HPDE6-E6E7 (cell line): ENCODE results near the gene SLC18A2.

ENCODE experiments used
- DNase-seq: peaks from one replicate; pipeline ENCODE4 v3.0.0; 2011; ENCODE audit warnings: missing footprints; ENCODE audit errors: extremely low spot score

The SLC18A2 gene

DNA sequence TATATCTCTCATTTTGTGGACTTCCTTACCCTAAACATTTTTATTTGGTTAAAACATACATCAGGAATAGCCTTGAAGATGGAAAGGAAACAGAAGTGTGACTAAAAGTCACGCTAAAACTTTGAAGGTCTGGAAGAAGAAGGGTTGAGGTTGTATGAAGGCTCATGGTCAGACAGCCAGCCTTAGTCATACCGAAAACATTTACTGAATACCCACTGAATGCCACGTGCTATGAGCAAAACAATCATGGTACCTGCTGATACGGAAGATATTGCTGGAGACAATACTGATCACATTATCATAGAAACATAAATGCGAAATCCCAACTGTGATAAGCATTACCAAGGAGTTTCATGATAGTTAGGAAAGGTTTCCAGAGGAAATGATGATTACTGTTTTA lies 70.3 kb downstream of the SLC18A2 start:
- DNase-seq = no peak

GRCh38 chr10:117312430-117312829 lies 71.5 kb downstream of the SLC18A2 start:
- DNase-seq = no peak

GRCh38 chr10:117313641-117314040 lies 72.7 kb downstream of the SLC18A2 start:
- no peak for DNase-seq

GRCh38 chr10:117316701-117317100 lies 75.8 kb downstream of the SLC18A2 start:
- DNase-seq = no peak

- DNase-seq = no peak
These were observed 78.0 kb downstream of the SLC18A2 start for GRCh38 chr10:117318909-117319308.

DNA sequence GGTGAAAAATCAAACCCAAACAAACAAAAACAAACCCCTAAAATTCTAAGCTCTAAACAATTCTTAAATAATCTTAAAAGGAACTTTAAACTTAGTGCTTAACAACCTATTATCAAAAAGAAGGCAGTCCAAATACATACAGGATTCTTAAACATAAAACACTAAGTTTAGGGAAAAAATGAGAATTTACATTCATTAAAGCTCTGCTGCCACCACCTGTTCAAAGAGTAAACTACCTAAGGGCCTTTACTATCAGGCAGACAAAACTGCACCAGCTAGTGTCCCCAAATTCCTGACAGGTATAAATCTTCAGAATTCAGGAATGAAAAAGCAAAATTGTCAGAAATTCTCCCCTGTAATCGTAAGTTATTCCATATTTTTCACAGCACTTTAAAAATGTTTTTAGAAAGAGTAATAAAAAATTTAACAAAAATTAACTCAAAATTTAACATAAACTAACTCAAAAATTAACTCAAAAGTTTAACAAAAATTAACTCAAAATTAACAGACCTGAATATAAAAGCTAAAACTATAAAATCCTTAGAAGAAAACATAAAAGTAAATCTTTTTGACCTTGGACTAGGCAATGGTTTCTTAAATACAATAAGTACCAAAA lies 79.2 kb downstream of the SLC18A2 start:
- DNase-seq = peak; percentile 3

- DNase-seq = no peak
These were observed 81.3 kb downstream of the SLC18A2 start for GRCh38 chr10:117322260-117322659.

GRCh38 chr10:117324367-117324766 lies 83.5 kb downstream of the SLC18A2 start:
- no peak for DNase-seq

DNA sequence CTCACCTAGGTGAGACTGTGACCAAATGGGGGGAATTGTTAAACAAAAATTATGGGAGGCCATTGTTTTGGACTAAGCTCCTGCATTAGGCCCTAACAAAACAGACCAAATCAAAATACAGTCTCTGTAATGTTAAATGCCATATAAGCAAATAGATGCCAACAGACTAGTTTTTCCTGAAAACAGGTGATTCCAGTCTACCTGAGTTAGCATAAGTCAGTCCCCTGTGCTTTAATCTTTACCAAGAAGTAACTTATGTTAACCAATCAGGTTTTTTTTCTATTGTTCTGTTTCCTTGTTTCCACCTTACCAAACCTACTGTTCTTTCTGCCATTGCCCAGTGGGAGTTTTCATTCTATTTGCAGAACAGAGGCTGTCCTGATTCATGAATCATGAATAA lies 86.3 kb downstream of the SLC18A2 start:
- no peak for DNase-seq
